EL (cell line): ENCODE measurements around the gene FRRS1.
"Not testable (repeated sequence)": the region's sequence is repeated elsewhere in the genome, so short reads cannot be mapped to it uniquely, and the experiment has no call there.

Source experiments
- DNase-seq: peaks from one replicate; pipeline ENCODE4 v3.0.0-alpha.2; 2016

The FRRS1 gene

DNA sequence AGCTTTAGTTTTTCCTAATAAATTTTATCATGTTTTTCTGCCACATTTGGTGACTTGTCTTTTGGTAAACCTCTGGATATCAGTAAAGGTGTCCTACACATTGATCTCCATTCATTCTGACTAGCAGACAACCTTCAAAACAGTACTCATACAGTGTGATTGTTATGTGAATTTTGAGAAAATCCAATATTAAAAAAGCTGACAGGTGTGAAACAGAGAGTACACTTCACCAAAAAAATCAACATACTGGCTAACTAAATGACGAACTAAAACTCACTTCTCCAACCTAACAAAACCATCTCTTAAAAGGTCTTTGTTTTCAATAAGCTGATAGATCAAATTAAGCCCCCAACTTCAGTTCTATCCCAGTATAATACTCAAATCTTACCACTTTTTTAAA is 1.5 kb downstream of the FRRS1 start:
- no peak for DNase-seq

DNA sequence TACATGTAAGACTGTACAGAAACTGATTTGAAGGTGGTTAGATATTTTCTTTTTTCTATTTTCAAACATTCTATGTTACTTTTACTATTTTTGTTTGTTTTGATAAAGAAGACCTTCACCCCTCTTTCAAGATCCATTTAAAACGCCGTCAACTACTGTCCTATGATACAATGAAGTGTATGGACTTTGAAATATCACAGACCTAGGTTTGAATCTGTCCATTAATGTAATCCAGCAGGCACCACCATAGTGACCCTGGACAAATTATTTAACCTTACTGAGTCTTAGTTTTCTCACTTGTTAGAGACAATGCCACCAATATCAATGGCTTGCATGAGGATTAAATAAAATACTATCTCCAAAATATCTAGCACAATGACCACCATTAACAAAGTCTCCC is 2.0 kb downstream of the FRRS1 start:
- no peak for DNase-seq

DNA sequence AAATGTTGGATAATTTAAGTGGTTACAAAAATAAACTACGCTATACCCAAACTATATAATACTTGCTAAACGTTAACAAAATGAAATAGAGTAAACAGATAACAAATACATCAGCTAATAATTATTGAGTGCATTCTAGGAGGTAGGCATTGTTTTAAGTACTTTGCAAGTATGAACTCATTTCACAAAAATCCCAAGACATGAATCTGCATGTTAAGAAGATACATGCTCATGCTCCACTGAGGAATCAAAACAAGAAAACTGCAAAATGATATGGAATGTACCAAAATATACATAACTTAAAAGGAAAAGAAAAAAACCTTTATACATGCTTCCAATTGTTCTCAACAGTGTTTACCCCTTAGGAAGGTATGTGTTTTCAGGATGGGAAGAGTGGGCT is 2.5 kb downstream of the FRRS1 start:
- DNase-seq: peak; percentile 11

DNA sequence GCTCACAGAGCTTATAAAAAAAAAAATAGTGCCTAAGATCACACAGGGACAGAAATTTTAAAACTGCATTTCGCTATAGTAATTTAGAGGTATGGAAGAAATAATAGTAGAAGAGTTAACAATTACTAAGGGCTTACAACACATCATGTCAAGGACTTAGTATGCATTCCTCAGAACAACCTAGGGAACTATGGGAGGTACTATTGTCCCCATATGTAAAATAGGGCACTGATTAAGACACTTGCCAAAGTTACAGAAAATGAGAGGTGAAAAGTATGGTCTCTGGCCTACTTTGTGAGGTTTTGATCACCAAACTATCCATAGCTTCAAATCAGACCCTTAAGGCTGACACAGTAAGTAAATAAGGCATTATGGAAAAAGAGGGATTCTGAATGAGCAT is 4.7 kb downstream of the FRRS1 start:
- no peak for DNase-seq

DNA sequence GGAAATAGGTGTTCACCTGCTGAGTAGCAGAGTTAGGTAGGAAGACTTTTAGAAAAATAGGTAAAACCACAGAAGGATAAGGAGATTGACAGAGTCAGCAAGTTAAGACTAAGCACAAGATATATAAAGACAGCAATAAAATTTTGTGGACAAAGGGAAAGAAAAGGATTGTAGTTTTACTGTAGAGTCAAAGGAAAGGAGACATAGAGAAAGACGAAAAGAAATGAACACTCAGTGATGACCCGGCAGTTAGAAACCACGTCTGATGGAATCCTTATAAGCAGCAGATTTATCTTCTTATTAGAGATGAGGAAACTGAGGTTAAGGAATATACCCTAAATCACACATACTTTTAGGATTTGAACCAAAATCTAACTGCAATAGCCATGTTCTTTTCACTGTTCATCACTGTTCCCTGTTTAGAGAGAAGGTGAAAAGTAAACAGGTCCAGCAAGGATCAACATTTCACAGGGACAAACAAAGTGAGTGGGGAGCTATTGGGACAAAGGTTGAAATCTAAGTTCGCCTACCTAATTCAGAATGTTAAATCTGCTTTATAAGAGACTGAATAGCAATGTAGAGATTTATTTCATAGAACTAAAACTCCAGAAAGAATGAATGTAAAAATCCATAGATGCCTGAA is 6.8 kb downstream of the FRRS1 start:
- no peak for DNase-seq

DNA sequence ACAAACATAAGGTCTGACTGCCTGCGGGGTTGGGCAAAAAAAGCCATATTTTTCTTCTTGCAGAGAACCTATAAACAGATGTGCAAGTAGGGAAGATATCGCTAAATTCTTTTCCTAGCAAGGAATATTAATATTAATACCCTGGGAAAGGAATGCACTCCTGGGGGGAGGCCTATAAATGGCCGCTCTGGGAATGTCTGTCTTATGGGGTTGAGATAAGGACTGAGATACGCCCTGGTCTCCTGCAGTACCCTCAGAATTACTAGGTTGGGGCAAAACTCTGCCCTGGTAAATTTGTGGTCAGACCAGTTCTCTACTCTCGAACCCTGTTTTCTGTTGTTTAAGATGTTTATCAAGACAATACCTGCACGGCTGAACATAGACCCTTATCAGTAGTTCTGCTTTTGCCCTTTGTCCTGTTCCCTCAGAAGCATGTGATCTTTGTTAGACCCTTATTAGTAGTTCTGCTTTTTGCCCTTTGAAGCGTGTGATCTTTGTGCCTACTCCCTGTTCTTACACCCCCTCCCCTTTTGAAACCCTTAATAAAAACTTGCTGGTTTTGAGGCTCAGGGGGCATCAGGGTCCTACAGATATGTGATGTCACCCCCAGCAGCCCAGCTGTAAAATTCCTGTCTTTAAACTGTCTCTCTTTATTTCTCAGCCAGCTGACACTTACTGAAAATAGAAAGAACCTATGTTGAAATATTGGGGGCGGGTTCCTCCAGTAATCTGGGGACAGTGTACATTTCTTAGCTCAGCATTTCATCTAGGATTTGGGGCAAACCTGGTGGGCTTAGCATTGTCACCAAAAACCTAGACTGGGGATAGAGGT is 7.5 kb downstream of the FRRS1 start:
- not testable (repeated sequence) for DNase-seq

DNA sequence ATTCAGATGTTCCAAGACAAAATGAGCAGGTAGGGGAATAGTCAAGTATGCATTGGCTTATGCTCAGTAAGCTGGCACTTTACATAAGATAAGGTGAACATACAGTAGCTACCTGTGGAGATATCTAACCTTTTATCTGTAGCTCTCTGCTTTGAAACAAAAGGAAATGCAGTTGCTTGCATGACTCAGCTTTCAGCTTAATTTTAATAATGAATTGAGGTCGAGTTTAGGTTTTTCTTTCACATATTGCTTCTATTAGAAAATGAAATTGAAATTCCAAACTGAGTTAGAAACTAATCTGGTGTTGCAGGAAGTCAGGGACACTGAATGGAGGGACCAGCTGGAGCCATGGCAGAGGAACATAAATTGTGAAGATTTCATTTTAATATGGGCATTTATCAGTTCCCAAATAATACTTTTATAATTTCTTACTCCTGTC is 8.3 kb downstream of the FRRS1 start:
- no peak for DNase-seq

DNA sequence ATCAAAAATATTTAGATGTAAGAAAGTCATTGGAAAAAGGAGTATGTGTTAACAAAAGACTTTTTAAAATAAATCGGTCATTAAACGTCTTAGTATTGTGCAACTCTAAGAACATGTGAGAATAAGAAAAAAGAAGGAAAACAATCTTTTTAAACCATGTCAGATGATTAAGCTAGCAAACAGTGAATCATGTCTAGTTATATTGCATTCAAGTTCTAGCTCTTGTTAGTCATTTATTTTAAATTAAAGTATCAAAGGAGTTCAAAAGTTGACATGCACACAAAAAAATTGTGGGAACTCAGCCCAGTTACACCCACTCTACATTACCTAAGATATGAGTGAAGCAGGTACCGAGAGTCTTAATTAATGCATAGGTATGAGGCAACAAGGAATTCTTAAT is 9.8 kb downstream of the FRRS1 start:
- DNase-seq: peak; percentile 20

DNA sequence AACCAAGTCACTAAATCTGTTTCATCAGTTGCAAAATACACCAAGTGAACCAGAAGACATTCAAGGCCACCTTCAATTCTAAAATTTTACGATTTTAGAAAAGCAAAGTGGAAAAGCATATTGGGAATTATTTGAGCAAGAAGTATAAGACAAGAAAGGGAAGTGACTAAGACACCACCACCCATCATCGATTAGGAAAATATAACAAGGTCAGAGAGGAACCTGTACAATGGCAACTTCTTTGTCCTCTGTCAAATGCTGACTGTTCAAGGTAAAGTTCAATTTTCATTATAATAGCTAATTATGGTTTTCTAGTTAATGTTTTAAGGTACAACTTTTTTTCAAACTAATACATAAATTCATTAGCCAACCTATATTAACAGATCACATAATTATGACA is 10.8 kb downstream of the FRRS1 start:
- no peak for DNase-seq

DNA sequence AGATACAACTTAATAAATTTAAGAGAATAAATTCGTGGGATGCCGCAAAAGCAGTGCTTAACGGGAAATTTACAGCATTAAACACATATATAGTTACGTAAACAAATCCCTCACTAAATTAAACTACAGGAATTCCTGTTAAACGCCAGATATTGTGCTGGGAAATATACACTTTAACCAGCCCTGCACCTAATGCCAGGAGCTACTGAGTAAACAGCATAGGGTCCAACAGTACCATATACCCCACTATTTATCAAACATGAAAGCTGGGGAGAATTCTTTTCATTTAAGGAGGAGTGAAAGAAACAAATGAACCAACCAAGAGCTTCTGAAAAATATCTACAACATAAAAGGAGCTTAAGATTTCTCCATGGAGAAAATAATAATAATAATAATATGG is 11.7 kb downstream of the FRRS1 start:
- no peak for DNase-seq

DNA sequence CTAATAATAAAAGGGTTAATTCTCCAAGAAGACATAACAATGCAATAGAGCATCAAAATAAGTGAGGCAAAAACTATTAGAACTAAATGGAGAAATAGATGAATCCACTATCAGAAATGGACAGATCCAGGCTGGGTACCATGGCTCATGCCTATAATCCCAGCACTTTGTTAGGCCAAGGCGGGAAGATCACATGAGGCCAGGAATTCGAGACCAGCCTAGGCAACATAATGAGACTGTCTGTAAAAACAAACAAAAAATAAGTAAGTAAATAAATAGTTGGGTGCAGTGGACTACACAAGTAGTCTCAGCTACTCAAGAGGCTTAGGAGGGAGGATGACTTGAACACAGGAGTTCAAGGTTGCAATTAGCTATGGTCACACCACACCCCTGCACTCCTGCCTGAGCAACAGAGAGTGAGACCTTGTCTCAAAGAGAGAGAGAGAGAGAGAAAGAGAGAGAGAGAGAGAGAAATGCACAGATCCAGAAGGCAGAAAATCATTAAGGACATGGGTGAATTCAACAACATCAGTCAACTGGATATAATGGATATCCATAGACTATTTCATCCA is 12.3 kb downstream of the FRRS1 start:
- no peak for DNase-seq

DNA sequence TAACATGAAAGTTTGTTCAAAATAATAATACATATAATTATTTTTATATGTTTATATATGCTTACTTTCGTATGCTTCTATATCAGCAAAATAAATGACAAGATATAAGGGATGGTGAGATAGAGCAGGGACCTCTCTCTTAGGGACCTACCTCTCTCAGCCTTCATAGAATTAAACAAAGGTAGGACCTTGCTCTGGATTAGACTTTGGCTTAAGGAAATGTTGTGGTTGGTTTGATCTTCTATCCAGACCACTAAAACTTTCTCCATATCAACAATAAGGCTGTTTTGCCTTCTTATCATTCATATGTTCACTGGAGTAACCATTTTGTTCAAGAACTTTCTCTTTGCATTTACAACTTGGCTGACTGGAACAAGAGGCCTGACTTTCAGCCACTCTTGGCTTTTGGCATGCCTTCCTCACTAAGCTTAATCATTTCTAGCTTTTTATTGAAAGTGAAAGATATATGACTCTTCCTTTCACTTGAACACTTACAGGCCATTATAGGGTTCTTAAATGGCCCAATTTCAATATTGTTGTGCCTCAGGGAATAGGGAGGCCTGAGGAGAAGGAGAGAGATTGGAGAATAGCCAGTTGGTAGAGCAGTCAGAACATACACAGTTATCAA is 14.4 kb downstream of the FRRS1 start:
- no peak for DNase-seq

DNA sequence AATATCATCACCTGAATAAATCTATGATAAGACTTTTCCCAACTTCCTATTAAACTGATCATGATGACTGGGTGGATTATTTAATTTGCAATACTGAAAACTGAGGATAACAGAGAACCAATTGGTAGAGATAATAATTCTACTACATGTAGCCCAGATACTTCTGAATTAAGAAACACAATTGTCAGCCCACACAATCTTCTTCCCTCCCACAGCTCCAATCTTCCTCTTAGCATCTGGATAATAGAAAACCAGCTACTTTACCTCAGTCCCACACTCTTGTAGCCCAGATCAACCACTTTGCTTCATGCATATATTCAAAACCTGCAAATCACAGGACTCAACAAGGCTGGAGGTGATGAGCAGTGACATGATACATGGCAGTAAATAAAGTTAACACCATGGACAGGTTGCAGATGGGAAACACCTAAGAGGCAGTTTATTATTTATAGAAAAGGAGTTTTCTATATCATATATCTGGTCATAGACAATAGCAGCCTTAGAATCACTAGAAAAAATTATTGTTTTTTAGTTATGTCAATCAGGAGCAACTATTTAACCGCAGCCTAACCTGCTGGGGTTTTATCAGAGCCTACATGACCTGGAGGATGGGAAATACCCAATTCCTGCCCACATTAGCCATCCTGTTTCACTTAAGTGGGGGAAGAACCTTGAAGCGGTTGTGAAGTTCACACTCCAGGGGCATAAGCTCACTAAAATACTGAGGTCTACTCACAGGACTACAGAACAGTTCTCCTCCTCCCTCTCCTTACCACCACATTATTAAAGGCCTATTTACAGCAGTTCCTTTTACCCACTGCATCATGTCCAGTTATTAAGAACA is 16.7 kb downstream of the FRRS1 start:
- DNase-seq: no peak

DNA sequence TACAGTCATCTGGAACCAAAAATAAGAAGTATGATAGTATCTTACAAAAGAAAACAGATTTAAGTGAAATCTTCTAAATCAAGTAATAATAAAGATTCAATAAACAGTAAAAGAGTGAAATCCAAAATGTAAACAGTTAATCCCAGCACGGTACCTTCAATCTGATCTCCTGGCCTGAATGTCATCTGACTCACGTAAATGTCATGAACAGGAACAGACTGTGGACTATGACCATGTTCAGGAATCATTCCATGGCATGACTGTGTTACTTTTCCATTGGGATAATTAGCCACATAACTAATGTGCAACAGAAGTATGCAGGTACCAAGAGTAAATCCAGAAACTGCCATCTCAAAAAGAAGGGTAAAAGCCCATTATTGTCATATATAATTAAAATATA is 18.0 kb downstream of the FRRS1 start:
- peak; percentile 35 for DNase-seq

DNA sequence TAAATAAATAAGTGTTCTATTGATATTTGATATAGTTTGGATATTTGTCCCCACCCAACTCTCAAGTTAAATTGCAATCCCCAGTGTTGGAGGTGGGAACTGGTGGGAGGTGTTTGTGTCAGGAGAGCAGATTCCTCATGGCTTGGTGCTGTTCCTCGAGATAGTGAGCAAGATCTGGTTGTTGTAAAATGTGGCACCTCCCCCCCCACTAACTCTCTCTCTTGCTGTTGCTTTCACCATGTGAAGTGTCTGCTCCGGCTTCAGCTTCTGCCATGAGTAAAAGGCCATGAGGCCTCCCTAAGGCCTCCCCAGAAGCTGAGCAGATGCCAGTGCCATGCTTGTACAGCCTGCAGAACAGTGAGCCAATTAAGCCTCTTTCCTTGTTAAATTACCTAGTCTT is 20.8 kb downstream of the FRRS1 start:
- DNase-seq: no peak

DNA sequence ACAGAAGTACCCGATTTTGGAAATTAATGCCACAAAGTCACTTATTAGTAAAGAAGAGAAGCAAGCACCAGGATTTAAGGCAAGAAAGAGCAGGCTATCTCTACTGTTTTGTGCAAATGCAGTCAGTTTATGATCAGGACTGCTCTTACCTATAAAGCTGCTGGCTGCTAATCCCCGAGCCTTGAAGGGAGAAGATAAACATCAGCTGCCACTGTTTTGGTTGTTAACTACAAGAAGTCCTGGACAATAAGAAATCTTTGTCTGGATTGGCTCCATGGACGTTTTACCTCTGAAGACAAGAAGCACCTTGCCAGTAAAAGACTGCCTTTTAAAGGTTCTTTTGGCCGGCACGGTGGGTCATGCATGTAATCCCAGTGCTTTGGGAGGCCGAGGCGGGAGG is 21.4 kb downstream of the FRRS1 start:
- DNase-seq: no peak

DNA sequence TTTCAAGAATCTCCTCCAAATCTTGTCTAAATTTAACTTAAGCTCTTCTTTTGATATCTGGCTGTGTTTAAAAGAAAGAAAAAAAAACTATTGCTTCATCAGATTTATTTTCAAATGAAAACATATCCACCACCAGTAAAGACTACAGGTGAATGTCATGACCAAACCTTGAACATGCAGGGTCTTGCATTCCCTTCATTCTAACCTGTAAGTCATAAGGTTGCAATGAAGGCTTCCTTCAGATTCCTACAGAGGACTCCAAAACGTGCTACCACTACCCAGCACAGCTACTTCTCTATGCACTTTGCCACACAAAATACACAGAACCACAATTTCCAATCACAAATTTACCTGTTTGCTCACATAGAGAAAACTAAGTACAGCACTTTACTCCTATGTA is 26.3 kb downstream of the FRRS1 start:
- DNase-seq: no peak

DNA sequence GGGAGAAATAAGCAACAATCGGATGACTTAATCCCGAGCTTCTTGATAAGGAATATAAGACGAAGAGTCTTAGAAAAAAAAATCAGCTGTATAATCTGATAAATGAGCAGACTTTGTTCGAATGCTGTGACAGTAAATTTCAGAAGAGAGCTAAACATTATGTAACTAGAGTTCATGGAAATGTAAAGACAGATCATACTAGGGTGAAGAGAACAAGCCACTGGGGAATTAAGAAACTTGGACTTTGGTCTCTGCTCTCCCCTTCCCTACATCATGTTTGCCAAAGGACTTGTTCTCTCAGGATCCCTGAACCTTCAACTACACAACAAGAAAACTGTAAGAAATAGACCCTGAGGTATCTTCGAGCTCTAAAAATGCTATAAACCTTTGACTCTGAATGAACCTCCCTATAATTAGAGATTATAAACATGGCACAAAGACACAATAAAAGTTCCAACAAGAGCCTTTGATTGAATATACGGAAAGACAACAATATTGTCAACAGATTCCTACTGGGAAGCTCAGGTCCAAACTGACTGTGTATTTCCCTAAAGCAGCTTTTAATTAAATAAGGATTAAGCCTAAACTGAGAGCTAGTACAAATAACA is 27.5 kb downstream of the FRRS1 start:
- DNase-seq: no peak

DNA sequence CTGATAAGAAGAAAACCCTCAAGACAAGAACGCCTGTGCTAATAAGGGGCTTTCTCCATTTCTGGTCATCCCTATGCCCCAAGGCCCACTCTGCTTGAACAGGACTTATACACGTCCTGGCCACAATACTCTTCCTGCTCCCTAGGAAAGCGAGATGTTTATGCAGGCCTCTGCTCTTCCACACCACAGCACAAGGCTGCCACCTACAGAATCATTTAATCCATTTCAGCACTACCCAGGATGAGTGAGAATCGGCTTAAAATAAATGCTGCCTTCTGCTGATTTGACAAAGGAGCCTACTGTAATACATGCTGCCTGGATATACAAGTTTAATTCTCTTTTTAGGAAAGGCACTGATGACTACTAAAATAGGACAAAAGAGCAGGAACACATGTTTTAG is 29.4 kb downstream of the FRRS1 start:
- peak; percentile 69 for DNase-seq

DNA sequence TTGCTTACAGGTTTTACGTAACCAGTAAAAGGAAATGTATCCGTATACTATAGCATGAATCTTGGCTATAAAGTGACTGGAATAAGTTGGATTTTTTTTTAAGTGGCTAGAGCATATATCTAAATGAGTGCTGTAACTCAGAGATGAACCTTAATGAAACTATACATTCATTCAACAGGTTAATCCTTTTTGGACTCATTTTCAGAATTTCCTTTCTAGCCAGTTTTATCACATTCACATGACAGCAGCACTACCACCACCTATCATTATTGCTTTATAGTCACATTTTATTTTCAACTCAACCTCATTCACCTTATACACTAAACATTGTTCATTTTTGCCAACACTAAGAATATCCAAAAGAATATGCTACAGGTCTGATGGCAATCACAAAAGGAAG is 30.6 kb downstream of the FRRS1 start:
- DNase-seq: no peak

DNA sequence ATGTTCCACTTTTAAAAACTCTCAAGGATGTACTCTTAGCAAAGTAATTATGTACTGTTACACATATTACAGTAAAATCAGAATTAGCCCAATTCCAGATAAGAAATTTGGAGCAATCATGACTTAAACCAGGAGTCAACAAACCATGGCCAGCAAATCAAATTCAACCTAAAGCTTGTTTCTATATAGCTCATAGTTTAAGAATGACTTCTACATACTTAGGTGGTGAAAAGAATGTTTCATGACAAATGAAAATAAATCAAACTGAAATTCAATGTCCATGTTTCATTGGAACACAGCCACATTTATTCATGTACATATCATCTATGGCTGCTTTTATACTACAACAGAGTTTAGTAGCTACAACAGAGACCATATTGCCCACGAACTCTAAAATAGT is 35.1 kb downstream of the FRRS1 start:
- peak; percentile 69 for DNase-seq

DNA sequence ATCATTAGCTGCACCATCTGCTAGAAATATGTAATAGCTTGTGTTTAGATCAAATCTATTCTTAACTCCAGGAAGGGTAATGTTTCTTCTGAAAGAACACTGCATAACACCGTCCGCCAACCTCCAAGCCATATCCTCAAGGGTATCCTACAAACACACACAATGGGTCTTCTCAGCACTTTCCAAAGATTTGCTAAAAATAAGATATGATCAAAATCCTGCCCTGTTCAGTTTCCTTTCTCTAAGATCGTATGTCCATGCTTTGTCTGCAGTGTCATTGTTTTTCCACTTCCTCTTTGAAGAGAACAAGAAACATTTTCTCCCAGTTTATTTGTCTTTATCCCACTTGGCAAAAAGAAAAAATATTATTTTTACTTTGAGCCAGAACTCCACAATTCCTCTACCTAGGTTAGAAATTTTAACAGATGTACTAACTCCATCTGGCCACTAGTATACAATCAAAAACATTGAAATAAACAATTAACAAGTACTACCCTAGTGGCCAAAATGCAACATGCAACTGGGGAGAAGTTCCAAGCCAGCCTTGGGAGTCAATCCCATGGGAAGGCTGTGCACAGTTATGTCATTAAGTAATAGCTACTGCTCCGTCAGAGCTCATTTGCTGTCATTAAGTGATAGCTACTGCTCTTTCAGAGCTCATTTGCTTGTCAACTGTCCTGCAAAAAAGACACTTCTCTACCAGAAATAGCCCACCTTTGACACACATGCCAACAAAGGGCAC is 37.8 kb downstream of the FRRS1 start:
- peak; percentile 31 for DNase-seq
